HEK293T (cell line): ENCODE results near the gene CTNNA3.

Source experiments
- ARNT ChIP-seq: fragments of 450-650 bp; IDR thresholded peaks from 2 replicates; pipeline ENCODE4 v1.6.1; 2017; ENCODE audit warnings: mild to moderate bottlenecking
- BHLHE40 ChIP-seq: fragments of 450-650 bp; IDR thresholded peaks from 2 replicates; pipeline ENCODE4 v1.6.1; 2016; ENCODE audit warnings: mild to moderate bottlenecking, moderate library complexity, borderline replicate concordance
- ELF4 ChIP-seq: fragments of 450-650 bp; IDR thresholded peaks from 2 replicates; pipeline ENCODE4 v1.6.1; 2017; ENCODE audit warnings: antibody characterized with exemption
- FOXA1 ChIP-seq: fragments of 450-650 bp; IDR thresholded peaks from 2 replicates; pipeline ENCODE4 v1.6.1; 2016; ENCODE audit warnings: mild to moderate bottlenecking
- FOXM1 ChIP-seq: fragments of 450-650 bp; IDR thresholded peaks from 2 replicates; pipeline ENCODE4 v1.6.1; 2017; ENCODE audit warnings: mild to moderate bottlenecking, borderline replicate concordance
- HDGF ChIP-seq: fragments of 450-650 bp; IDR thresholded peaks from 2 replicates; pipeline ENCODE4 v1.6.1; 2017; ENCODE audit warnings: antibody characterized with exemption, borderline replicate concordance
- SP1 ChIP-seq: fragments of 450-650 bp; IDR thresholded peaks from 2 replicates; pipeline ENCODE4 v1.6.1; 2017
- SUZ12 ChIP-seq: fragments of 450-650 bp; IDR thresholded peaks from 2 replicates; pipeline ENCODE4 v1.6.1; 2016; ENCODE audit warnings: mild to moderate bottlenecking
- TARDBP ChIP-seq: fragments of 450-650 bp; IDR thresholded peaks from 2 replicates; pipeline ENCODE4 v1.6.1; 2016
- ZNF384 ChIP-seq: fragments of 450-650 bp; IDR thresholded peaks from 2 replicates; pipeline ENCODE4 v1.6.1; 2016
- TF ChIP-seq, protein P1 (sequence below): fragments of 450-650 bp; IDR thresholded peaks from 2 replicates; pipeline ENCODE4 v1.6.1; 2016

DNA sequence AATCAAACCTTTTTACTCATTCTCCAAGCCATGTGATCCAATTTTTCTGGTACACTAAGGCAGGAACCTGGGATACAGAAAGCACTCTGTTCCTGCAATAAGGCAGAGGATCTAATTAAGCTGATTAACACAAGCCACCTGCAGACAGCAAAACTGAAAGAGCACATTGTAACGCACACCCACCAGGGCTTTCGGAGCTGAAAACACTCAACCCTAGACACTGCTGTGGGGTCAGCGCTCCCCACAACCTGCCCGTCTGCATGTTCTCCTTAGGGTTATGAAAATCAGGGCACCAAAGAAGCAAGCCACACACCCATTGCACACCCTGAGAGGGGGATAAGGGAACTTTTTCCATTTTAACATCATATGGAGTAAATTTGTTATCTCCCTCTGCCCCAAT lies 1792.4 kb downstream of the CTNNA3 start:
- no peak for TF ChIP-seq SP1
- TF ChIP-seq TARDBP: no peak
- TF ChIP-seq FOXA1: no peak
- no peak for TF ChIP-seq FOXM1
- TF ChIP-seq BHLHE40: no peak
- TF ChIP-seq HDGF: no peak
- TF ChIP-seq SUZ12: no peak
- TF ChIP-seq, protein P1, sequence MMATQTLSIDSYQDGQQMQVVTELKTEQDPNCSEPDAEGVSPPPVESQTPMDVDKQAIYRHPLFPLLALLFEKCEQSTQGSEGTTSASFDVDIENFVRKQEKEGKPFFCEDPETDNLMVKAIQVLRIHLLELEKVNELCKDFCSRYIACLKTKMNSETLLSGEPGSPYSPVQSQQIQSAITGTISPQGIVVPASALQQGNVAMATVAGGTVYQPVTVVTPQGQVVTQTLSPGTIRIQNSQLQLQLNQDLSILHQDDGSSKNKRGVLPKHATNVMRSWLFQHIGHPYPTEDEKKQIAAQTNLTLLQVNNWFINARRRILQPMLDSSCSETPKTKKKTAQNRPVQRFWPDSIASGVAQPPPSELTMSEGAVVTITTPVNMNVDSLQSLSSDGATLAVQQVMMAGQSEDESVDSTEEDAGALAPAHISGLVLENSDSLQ: no peak
- no peak for TF ChIP-seq ELF4
- TF ChIP-seq ARNT: no peak
- no peak for TF ChIP-seq ZNF384
